Activated CD8-positive, alpha-beta memory T cell treated with anti-CD3 and anti-CD28 coated beads for 24 hours (primary cell): ENCODE measurements around the gene COL17A1.

Experiments used
- DNase-seq: peaks from one replicate; pipeline ENCODE4 v3.0.0-alpha.2; 2020

COL17A1 gene

GRCh38 chr10:104092749-104093148 is 7.1 kb upstream of the COL17A1 start:
- no peak for DNase-seq

- no peak for DNase-seq
Measured at GRCh38 chr10:104090611-104091010, 4.9 kb upstream of the COL17A1 start.

- no peak for DNase-seq
Measured at GRCh38 chr10:104089621-104090020, 3.9 kb upstream of the COL17A1 start.

GRCh38 chr10:104088239-104088638 is 2.6 kb upstream of the COL17A1 start:
- DNase-seq = no peak

GRCh38 chr10:104084482-104085142 is 1.1 kb downstream of the COL17A1 start:
- DNase-seq = no peak

- DNase-seq = no peak
Measured at GRCh38 chr10:104081998-104082397, 3.7 kb downstream of the COL17A1 start.

GRCh38 chr10:104080762-104081161 is 4.9 kb downstream of the COL17A1 start:
- no peak for DNase-seq

GRCh38 chr10:104077663-104078151 is 8.0 kb downstream of the COL17A1 start:
- no peak for DNase-seq

- DNase-seq = no peak
Measured at GRCh38 chr10:104077247-104077646, 8.4 kb downstream of the COL17A1 start.

GRCh38 chr10:104076743-104077160 is 8.9 kb downstream of the COL17A1 start:
- DNase-seq = no peak

GRCh38 chr10:104074505-104074904 is 11.2 kb downstream of the COL17A1 start:
- no peak for DNase-seq

- no peak for DNase-seq
Measured at GRCh38 chr10:104072786-104073185, 12.9 kb downstream of the COL17A1 start.

GRCh38 chr10:104069613-104070012 is 16.1 kb downstream of the COL17A1 start:
- no peak for DNase-seq

- DNase-seq = no peak
Measured at GRCh38 chr10:104067525-104067924, 18.2 kb downstream of the COL17A1 start.

GRCh38 chr10:104066945-104067344 is 18.7 kb downstream of the COL17A1 start:
- DNase-seq = no peak

- no peak for DNase-seq
Measured at GRCh38 chr10:104065748-104066147, 19.9 kb downstream of the COL17A1 start.

- DNase-seq = no peak
Measured at GRCh38 chr10:104061196-104061595, 24.5 kb downstream of the COL17A1 start.

- no peak for DNase-seq
Measured at GRCh38 chr10:104059364-104059763, 26.3 kb downstream of the COL17A1 start.

- DNase-seq = no peak
Measured at GRCh38 chr10:104057717-104058116, 28.0 kb downstream of the COL17A1 start.

- DNase-seq = no peak
Measured at GRCh38 chr10:104056619-104057273, 28.9 kb downstream of the COL17A1 start.

- DNase-seq = no peak
Measured at GRCh38 chr10:104054430-104054829, 31.2 kb downstream of the COL17A1 start.

GRCh38 chr10:104053201-104053600 is 32.5 kb downstream of the COL17A1 start:
- DNase-seq = no peak

- no peak for DNase-seq
Measured at GRCh38 chr10:104052431-104052830, 33.2 kb downstream of the COL17A1 start.

- no peak for DNase-seq
Measured at GRCh38 chr10:104049504-104050250, 36.0 kb downstream of the COL17A1 start.
